Lower leg skin (tissue), 3 donors: ENCODE data around the gene RORC.

Experiments used
- CTCF ChIP-seq, 3 donors: fragments of 450-650 bp; IDR thresholded peaks; one replicate each; pipeline ENCODE4 v1.5.1; 2016; ENCODE audit warnings: antibody characterized with exemption in 3 of 3, mild to moderate bottlenecking in 3 of 3, moderate library complexity in 2 of 3
- POLR2A ChIP-seq, 2 donors: fragments of 450-650 bp; IDR thresholded peaks; one replicate each; pipeline ENCODE4 v1.6.1; 2016 to 2017; ENCODE audit warnings: antibody characterized with exemption in 2 of 2, mild to moderate bottlenecking in 1 of 2, moderate library complexity in 1 of 2

GRCh38 chr1:151823175-151823574, 8.4 kb downstream of the RORC start:
- no peak for TF ChIP-seq POLR2A (IDR thresholded peaks at IDR 0.05)
- TF ChIP-seq CTCF (IDR thresholded peaks at IDR 0.05): no peak
